H1 (cell line): Measurements from ENCODE around the gene NCOA1. TPM values are rescaled to one million over a fixed set of nuclear protein-coding genes. Genes with fewer than 3 reads are reported as not detected.

ENCODE experiments used
- CTCF ChIA-PET: fragments of 300-600 bp; sonication (Branson Sonifier 250); formaldehyde crosslinking; loops from one replicate; lab custom pipeline; 2021; ENCODE audit not compliant: partially characterized antibody; lab: Charles Lee
- POLR2A ChIA-PET: fragments of 300-600 bp; sonication (Branson Sonifier 250); formaldehyde crosslinking; loops from one replicate; lab custom pipeline; 2021; ENCODE audit warnings: inconsistent platforms; ENCODE audit not compliant: partially characterized antibody; lab: Charles Lee
- DNase-seq, 2 experiments: peaks; one replicate each; pipeline versions ENCODE4 v3.0.0 to v3.0.0-alpha.2; 2010 to 2022; ENCODE audit warnings: low spot score in 2 of 2, low read depth in 1 of 2, mixed read lengths in 1 of 2
- FAIRE-seq: peaks from 2 replicates; lab custom pipeline; 2011; peaks lifted over from hg19 to GRCh38; lab: Jason Lieb, UNC
- H2AFZ ChIP-seq: 2 replicates; pipeline ENCODE4 v1.8.1; 2012; ENCODE audit warnings: low read length, inconsistent platforms
- H2AK5ac ChIP-seq: 2 replicates; pipeline ENCODE4 v1.6.1; 2013; ENCODE audit warnings: low read depth, low read length
- H2BK120ac ChIP-seq: replicated peaks from 2 replicates; pipeline ENCODE3; 2013; ENCODE audit warnings: low read depth, low read length, inconsistent platforms
- H2BK12ac ChIP-seq: 2 replicates; pipeline ENCODE4 v1.6.1; 2013; ENCODE audit warnings: low read depth, low read length
- H2BK15ac ChIP-seq: 2 replicates; pipeline ENCODE4 v1.6.1; 2013; ENCODE audit warnings: low read length
- H2BK20ac ChIP-seq: 2 replicates; pipeline ENCODE4 v1.6.1; 2013; ENCODE audit warnings: low read length
- H2BK5ac ChIP-seq: 2 replicates; pipeline ENCODE4 v1.6.1; 2013; ENCODE audit warnings: low read depth, low read length
- H3K14ac ChIP-seq: 2 replicates; pipeline ENCODE4 v1.6.1; 2013; ENCODE audit warnings: inconsistent platforms; ENCODE audit not compliant: insufficient read length
- H3K18ac ChIP-seq: 2 replicates; pipeline ENCODE4 v1.6.1; 2013; ENCODE audit warnings: low read length; ENCODE audit errors: extremely low read depth
- H3K23ac ChIP-seq: 2 replicates; pipeline ENCODE4 v1.6.1; 2013; ENCODE audit warnings: inconsistent platforms; ENCODE audit not compliant: insufficient read length
- H3K23me2 ChIP-seq: 2 replicates; pipeline ENCODE4 v1.6.1; 2013; ENCODE audit warnings: low read depth, low read length
- H3K27ac ChIP-seq: 2 replicates; pipeline ENCODE4 v1.6.1; 2011; ENCODE audit warnings: low read depth, low read length, inconsistent platforms
- H3K27me3 ChIP-seq, 4 experiments: replicated peaks in 1 of 4; 1 replicate in 1 of 4; 2 replicates in 3 of 4; pipeline versions ENCODE4 v1.6.1 to v1.8.1; 2011 to 2013; ENCODE audit warnings: low read length in 3 of 4, mild to moderate bottlenecking in 3 of 4, inconsistent platforms in 2 of 4, mixed read lengths in 2 of 4, moderate library complexity in 1 of 4; ENCODE audit not compliant: control insufficient read depth in 3 of 4, insufficient read depth in 3 of 4; ENCODE audit errors: extremely low read depth in 1 of 4
- H3K36me3 ChIP-seq, 4 experiments: 2 replicates each; pipeline versions ENCODE4 v1.6.1 to v1.8.1; 2011 to 2013; ENCODE audit warnings: mild to moderate bottlenecking in 4 of 4, low read length in 3 of 4, moderate library complexity in 2 of 4, control low read depth in 1 of 4, inconsistent platforms in 1 of 4; ENCODE audit not compliant: insufficient read depth in 4 of 4, control insufficient read depth in 2 of 4
- H3K4ac ChIP-seq: replicated peaks from 2 replicates; pipeline ENCODE3; 2013; ENCODE audit warnings: low read length, low read depth, mixed read lengths, inconsistent platforms; ENCODE audit not compliant: insufficient read length
- H3K4me1 ChIP-seq, 4 experiments: replicated peaks in 1 of 4; 1 replicate in 1 of 4; 2 replicates in 3 of 4; pipeline versions ENCODE4 v1.6.1 to v1.8.1; 2011 to 2013; ENCODE audit warnings: low read length in 3 of 4, inconsistent platforms in 2 of 4, mixed read lengths in 1 of 4; ENCODE audit not compliant: insufficient read depth in 4 of 4, control insufficient read depth in 3 of 4
- H3K4me2 ChIP-seq, 2 experiments: 2 replicates each; pipeline versions ENCODE4 v1.6.1 to v1.8.1; 2011 to 2013; ENCODE audit warnings: low read depth in 2 of 2, low read length in 2 of 2, control low read depth in 1 of 2, inconsistent platforms in 1 of 2, mild to moderate bottlenecking in 1 of 2; ENCODE audit not compliant: insufficient read depth in 1 of 2
- H3K4me3 ChIP-seq, 4 experiments: fragments of 200-600, 300-600 bp in 1 of 4; sonication (generic), shearing (Covaris generic), sonication (Bioruptor Twin) in 1 of 4; 2 replicates each; pipeline versions ENCODE4 v1.5.1 to v1.8.1; 2011 to 2016; ENCODE audit warnings: low read length in 4 of 4, low read depth in 3 of 4, control low read depth in 2 of 4, inconsistent platforms in 2 of 4, mild to moderate bottlenecking in 2 of 4, mixed read lengths in 1 of 4, moderate library complexity in 1 of 4; ENCODE audit not compliant: insufficient read depth in 2 of 4; ENCODE audit errors: extremely low read depth in 1 of 4
- H3K56ac ChIP-seq: replicated peaks from 2 replicates; pipeline ENCODE3; 2013; ENCODE audit warnings: low read depth, mild to moderate bottlenecking, mixed read lengths, low read length, inconsistent platforms; ENCODE audit not compliant: insufficient read length
- H3K79me1 ChIP-seq: 2 replicates; pipeline ENCODE4 v1.6.1; 2013; ENCODE audit warnings: low read depth, low read length, control low read depth
- H3K79me2 ChIP-seq, 2 experiments: 2 replicates each; pipeline versions ENCODE4 v1.6.1 to v1.8.1; 2012 to 2013; ENCODE audit warnings: low read length in 2 of 2, mild to moderate bottlenecking in 2 of 2, inconsistent platforms in 1 of 2; ENCODE audit not compliant: insufficient read depth in 2 of 2, control insufficient read depth in 1 of 2
- H3K9ac ChIP-seq, 4 experiments: replicated peaks in 1 of 4; 1 replicate in 1 of 4; 2 replicates in 3 of 4; pipeline versions ENCODE4 v1.6.1 to v1.8.1; 2011 to 2013; ENCODE audit warnings: low read depth in 3 of 4, low read length in 3 of 4, control low read depth in 2 of 4, mild to moderate bottlenecking in 2 of 4, moderate library complexity in 2 of 4, inconsistent platforms in 1 of 4; ENCODE audit errors: extremely low read depth in 1 of 4
- H3K9me3 ChIP-seq, 2 experiments: 2 replicates each; pipeline versions ENCODE4 v1.6.1 to v1.8.1; 2012 to 2013; ENCODE audit warnings: mild to moderate bottlenecking in 2 of 2, moderate library complexity in 2 of 2, control low read depth in 1 of 2, inconsistent platforms in 1 of 2, low read depth in 1 of 2, low read length in 1 of 2, mixed read lengths in 1 of 2; ENCODE audit not compliant: insufficient read depth in 2 of 2
- H4K20me1 ChIP-seq, 2 experiments: replicated peaks in 1 of 2; 2 replicates each; pipeline versions ENCODE3 to v1.8.1; 2011 to 2013; ENCODE audit warnings: inconsistent platforms in 2 of 2, low read length in 2 of 2, mild to moderate bottlenecking in 1 of 2; ENCODE audit not compliant: insufficient read depth in 2 of 2, control insufficient read depth in 1 of 2
- H4K5ac ChIP-seq: 2 replicates; pipeline ENCODE4 v1.6.1; 2013; ENCODE audit warnings: low read length, low read depth, mixed read lengths, inconsistent platforms; ENCODE audit not compliant: insufficient read length
- H4K8ac ChIP-seq: 2 replicates; pipeline ENCODE4 v1.8.0; 2013; ENCODE audit warnings: mild to moderate bottlenecking, moderate library complexity, low read length, inconsistent platforms; ENCODE audit not compliant: insufficient read depth; ENCODE audit errors: extremely low read depth
- H4K91ac ChIP-seq: replicated peaks from 2 replicates; pipeline ENCODE3; 2013; ENCODE audit warnings: low read length, mixed read lengths, inconsistent platforms; ENCODE audit not compliant: insufficient read length
- BACH1 ChIP-seq: IDR thresholded peaks from 2 replicates; pipeline ENCODE4 v1.6.1; 2012; ENCODE audit warnings: low read length, improper control_type of control experiment
- BRCA1 ChIP-seq: IDR thresholded peaks from 2 replicates; pipeline ENCODE4 v1.6.1; 2012; ENCODE audit warnings: low read depth, low read length, improper control_type of control experiment
- CHD2 ChIP-seq: IDR thresholded peaks from 2 replicates; pipeline ENCODE4 v1.6.1; 2012; ENCODE audit warnings: low read length, improper control_type of control experiment
- FOSL1 ChIP-seq: IDR thresholded peaks from 2 replicates; pipeline ENCODE4 v1.6.1; 2011; ENCODE audit warnings: mild to moderate bottlenecking, low read depth, low read length, moderate library complexity; ENCODE audit not compliant: insufficient read depth
- GABPA ChIP-seq: IDR thresholded peaks from 2 replicates; pipeline ENCODE4 v1.6.1; 2011; ENCODE audit warnings: mild to moderate bottlenecking, low read length, moderate library complexity, borderline replicate concordance; ENCODE audit not compliant: insufficient read depth
- GTF2F1 ChIP-seq: IDR thresholded peaks from 2 replicates; pipeline ENCODE4 v1.6.1; 2012; ENCODE audit warnings: low read depth, low read length, improper control_type of control experiment, borderline replicate concordance
- JUND ChIP-seq: IDR thresholded peaks from 2 replicates; pipeline ENCODE4 v1.6.1; 2011; ENCODE audit warnings: mild to moderate bottlenecking, improper control_type of control experiment, low read length
- KDM5A ChIP-seq: fragments of 200-600 bp; IDR thresholded peaks from 2 replicates; pipeline ENCODE4 v1.7.1; 2012; ENCODE audit warnings: mild to moderate bottlenecking, low read length, inconsistent platforms, mixed read lengths
- POLR2AphosphoS5 ChIP-seq: IDR thresholded peaks from 2 replicates; pipeline ENCODE4 v1.6.1; 2011; ENCODE audit warnings: low read depth, low read length
- RXRA ChIP-seq: IDR thresholded peaks from 2 replicates; pipeline ENCODE4 v1.6.1; 2011; ENCODE audit warnings: low read depth, mild to moderate bottlenecking, low read length, moderate library complexity; ENCODE audit not compliant: insufficient read depth
- SP1 ChIP-seq: IDR thresholded peaks from 2 replicates; pipeline ENCODE4 v1.6.1; 2011; ENCODE audit warnings: low read depth, low read length
- SP4 ChIP-seq: IDR thresholded peaks from 2 replicates; pipeline ENCODE4 v1.6.1; 2012; ENCODE audit warnings: low read length, inconsistent platforms
- SUZ12 ChIP-seq: fragments of 200-600 bp; sonication (generic); IDR thresholded peaks from 2 replicates; pipeline ENCODE4 v1.6.1; 2012; ENCODE audit warnings: mild to moderate bottlenecking, inconsistent platforms, low read length, moderate library complexity, mixed read lengths
- YY1 ChIP-seq: IDR thresholded peaks from 2 replicates; pipeline ENCODE4 v1.6.1; 2011; ENCODE audit warnings: low read depth, mild to moderate bottlenecking, low read length
- WGBS, 2 experiments: shearing (Covaris generic) in 1 of 2; methylation state at CpG; one replicate each; pipeline versions ENCODE4 v1.1.6 to v1.1.7; 2013 to 2015; ENCODE audit warnings: low lambda C conversion rate in 2 of 2, mixed read lengths in 2 of 2, inconsistent platforms in 1 of 2, low coverage in 1 of 2, missing lambda C conversion rate in 1 of 2; ENCODE audit not compliant: insufficient replicate concordance in 2 of 2, insufficient coverage in 1 of 2, insufficient read length in 1 of 2; ENCODE audit errors: extremely low coverage in 1 of 2, missing lambda C conversion rate in 1 of 2; 5-methylcytosine and 5-hydroxymethylcytosine counted together
- polyA plus RNA-seq, 7 experiments: library from polyadenylated mRNA; depleted of rRNA in 3 of 7; stranded (reverse) in 5 of 7; unstranded in 2 of 7; fragments of >200 nt in 5 of 7; fragments of 200-250 nt in 2 of 7; gene quantifications; 1 replicate in 5 of 7; 2 replicates in 1 of 7; 4 replicates in 1 of 7; pipeline versions ENCODE4 v1.2.1 to v1.2.3, GENCODE V29; 2011 to 2013; ENCODE audit warnings: missing spikeins in 2 of 7, mixed read lengths in 2 of 7
- total RNA-seq: library from RNA; stranded (reverse); fragmentation: NEBNext Ultra II Directional; extraction: Animal tissue kit (Norgen Biotek cat#: 25700); gene quantifications from 2 replicates; pipeline ENCODE4 v1.2.1, GENCODE V29; 2021

NCOA1 gene
- total and polyA plus RNA-seq, 2 of the 8 experiments (the other 6 are each of a cell fraction or from before 2014, with no cell fraction given), result 12.8 to 17.9 TPM

DNA sequence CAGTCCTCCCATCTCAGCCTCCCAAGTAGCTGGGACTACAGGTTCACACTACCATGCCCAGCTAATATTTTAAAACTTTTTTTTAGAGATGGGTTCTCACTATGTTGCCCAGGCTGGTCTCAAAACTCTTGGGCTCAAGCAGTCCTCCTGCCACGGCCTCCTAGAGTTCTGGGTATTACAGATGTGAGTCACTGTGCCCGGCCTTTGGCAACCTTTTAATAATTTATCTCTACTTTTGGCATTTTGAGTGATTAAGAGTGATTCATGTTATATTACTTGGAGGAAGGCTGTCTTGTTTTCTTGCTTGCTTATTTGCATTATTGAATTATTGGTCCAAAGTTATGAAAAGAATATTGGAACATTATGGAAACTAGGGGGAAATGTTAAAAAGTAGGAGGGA is 24.3 kb downstream of the NCOA1 start:
- Histone ChIP-seq H3K4me2 (no peak overlapping the region), H3K27ac (no peak overlapping the region), H3K9me3 (no peaks in the 10 kb centered on the region), H4K91ac (no peak overlapping the region), H4K5ac (no peak overlapping the region), H3K56ac (no peak overlapping the region), H2AK5ac (no peak overlapping the region), H2BK12ac (no peak overlapping the region), H3K23ac (no peak overlapping the region), H3K79me2 (peaks cover 0 to 6% of the 10 kb centered on the region in 2 experiments; a peak in 2 of 4 replicates), H2AFZ (no peak overlapping the region), H3K18ac (no peak overlapping the region), H3K27me3 (no peaks in the 10 kb centered on the region), H3K4me3 (no peak overlapping the region), H3K4ac (no peak overlapping the region), H4K20me1 (no peaks in the 10 kb centered on the region), H3K23me2 (no peaks in the 10 kb centered on the region; the same call in 1 of the 2 replicates), H3K4me1 (no peaks in the 10 kb centered on the region), H2BK15ac (no peak overlapping the region), H3K79me1 (0 out of 2 replicates have a peak, but pooled peaks cover 2% of the 10 kb centered on the region), H2BK120ac (no peak overlapping the region), H3K9ac (no peak overlapping the region), H3K36me3 (no peaks in the 10 kb centered on the region), H3K14ac (no peak overlapping the region), H4K8ac (no peak overlapping the region), H2BK20ac (no peak overlapping the region), H2BK5ac (no peak overlapping the region)
- ChIA-PET CTCF (interaction anchor here (0.6 to 2.2 kb wide), 4 partner anchors 9 to 318 kb away, joined by 3 to 8 read pairs (median 3); no protein-coding TSS in a partner anchor), POLR2A (no interaction called here)
- DNase-seq (no peak), FAIRE-seq (no peak)
- 91% methylated on average over 2 of the region's 2 CpGs; no CpG with 5 or more reads in 1 of the 2 experiments for WGBS, 2 experiments
- TF ChIP-seq RXRA (no peak), YY1 (no peak), SP1 (no peak), BRCA1 (no peak), GABPA (no peak), GTF2F1 (no peak), SUZ12 (no peak), KDM5A (no peak), POLR2AphosphoS5 (no peak), JUND (no peak), FOSL1 (no peak), SP4 (no peak), CHD2 (no peak), BACH1 (no peak)
